Keratinocyte (primary cell): ENCODE data around the gene CACNA1H. TPM values are rescaled to one million over a fixed set of nuclear protein-coding genes. Genes with fewer than 3 reads are reported as not detected.
"Not testable (repeated sequence)": the region's sequence is repeated elsewhere in the genome, so short reads cannot be mapped to it uniquely, and the experiment has no call there.

Source experiments
- DNase-seq: peaks from one replicate; pipeline ENCODE4 v3.0.0-alpha.2; 2011; ENCODE audit warnings: low read depth, missing footprints, low spot score
- FAIRE-seq: peaks from 2 replicates; lab custom pipeline; 2011; peaks lifted over from hg19 to GRCh38; lab: Jason Lieb, UNC
- H2AFZ ChIP-seq: 2 replicates; pipeline ENCODE4 v1.6.0; 2012; ENCODE audit warnings: low read length, control low read depth, inconsistent platforms; ENCODE audit not compliant: control insufficient read depth
- H3K27ac ChIP-seq: 2 replicates; pipeline ENCODE4 v1.5.1; 2011; ENCODE audit warnings: low read length; ENCODE audit not compliant: control insufficient read depth, insufficient read depth
- H3K27me3 ChIP-seq: 3 replicates; pipeline ENCODE4 v1.6.0; 2011; ENCODE audit warnings: low read length; ENCODE audit not compliant: control insufficient read depth, insufficient read depth; ENCODE audit errors: extremely low read depth
- H3K36me3 ChIP-seq, 2 experiments: 2 replicates in 1 of 2; 3 replicates in 1 of 2; pipeline ENCODE4 v1.5.1; 2011; ENCODE audit warnings: low read length in 2 of 2, mild to moderate bottlenecking in 1 of 2; ENCODE audit not compliant: control insufficient read depth in 2 of 2, insufficient read depth in 2 of 2; ENCODE audit errors: extremely low read depth in 1 of 2
- H3K4me1 ChIP-seq: 3 replicates; pipeline ENCODE4 v1.5.1; 2011; ENCODE audit warnings: low read length; ENCODE audit not compliant: control insufficient read depth, insufficient read depth; ENCODE audit errors: extremely low read depth
- H3K4me2 ChIP-seq: 3 replicates; pipeline ENCODE4 v1.6.0; 2011; ENCODE audit warnings: low read depth, low read length; ENCODE audit not compliant: control insufficient read depth, insufficient read depth; ENCODE audit errors: extremely low read depth
- H3K4me3 ChIP-seq, 3 experiments: fragments of 200-600 bp in 1 of 3; sonication (generic) in 1 of 3; 2 replicates in 2 of 3; 3 replicates in 1 of 3; pipeline ENCODE4 v1.5.1; 2011 to 2016; ENCODE audit warnings: low read length in 3 of 3, mild to moderate bottlenecking in 3 of 3, control low read depth in 2 of 3, inconsistent platforms in 1 of 3, low read depth in 1 of 3, mixed read lengths in 1 of 3, mixed run types in 1 of 3, moderate library complexity in 1 of 3; ENCODE audit not compliant: control insufficient read depth in 2 of 3, insufficient read depth in 2 of 3; ENCODE audit errors: extremely low read depth in 1 of 3
- H3K79me2 ChIP-seq: 2 replicates; pipeline ENCODE4 v1.6.0; 2012; ENCODE audit warnings: low read length; ENCODE audit not compliant: control insufficient read depth, insufficient read depth
- H3K9ac ChIP-seq: 3 replicates; pipeline ENCODE4 v1.6.0; 2011; ENCODE audit warnings: low read length; ENCODE audit not compliant: control insufficient read depth, insufficient read depth; ENCODE audit errors: extremely low read depth
- H3K9me1 ChIP-seq: 3 replicates; pipeline ENCODE4 v1.6.0; 2011; ENCODE audit warnings: low read length; ENCODE audit not compliant: control insufficient read depth, insufficient read depth; ENCODE audit errors: extremely low read depth
- H3K9me3 ChIP-seq: 2 replicates; pipeline ENCODE4 v1.5.1; 2012; ENCODE audit warnings: low read depth, low read length; ENCODE audit not compliant: control insufficient read depth
- H4K20me1 ChIP-seq: 3 replicates; pipeline ENCODE4 v1.6.0; 2011; ENCODE audit warnings: low read length; ENCODE audit not compliant: control insufficient read depth, insufficient read depth; ENCODE audit errors: extremely low read depth
- CTCF ChIP-seq, 3 experiments: IDR thresholded peaks in 1 of 3; conservative IDR thresholded peaks in 1 of 3; optimal IDR thresholded peaks in 1 of 3; 2 replicates in 2 of 3; 3 replicates in 1 of 3; pipeline versions ENCODE3 to v1.5.1; 2011; ENCODE audit warnings: low read length in 3 of 3, mild to moderate bottlenecking in 3 of 3, moderate library complexity in 2 of 3, control low read depth in 1 of 3, inconsistent platforms in 1 of 3; ENCODE audit not compliant: insufficient read depth in 2 of 3; ENCODE audit errors: extremely low read depth in 1 of 3
- EZH2 ChIP-seq: IDR thresholded peaks from one replicate; pipeline ENCODE4 v1.6.1; 2012; ENCODE audit warnings: inconsistent platforms, mild to moderate bottlenecking, low read length, moderate library complexity
- dilution Hi-C: fragments of 300-500 bp; cut with MboI; formaldehyde crosslinking; loops from one replicate; pipeline ENCODE4 v1.7.0; 2020; ENCODE audit warnings: low sequenced_read_pairs; ENCODE audit not compliant: extremely low pct_ligation_motif_present
- polyA plus RNA-seq, 5 experiments: library from polyadenylated mRNA; depleted of rRNA in 3 of 5; stranded (reverse) in 3 of 5; stranded (forward) in 1 of 5; unstranded in 1 of 5; fragments of >200 nt; gene quantifications; 1 replicate in 1 of 5; 2 replicates in 3 of 5; 3 replicates in 1 of 5; pipeline versions ENCODE4 v1.2.1 to v1.2.3, GENCODE V29; 2011 to 2012; ENCODE audit warnings: missing spikeins in 2 of 5, low read depth in 1 of 5, low replicate concordance in 1 of 5

CACNA1H gene
- polyA plus RNA-seq, 1 donor (not counting 4 experiments of a cell fraction or from before 2014, with no cell fraction given) = not detected

- DNase-seq, H3K79me2 ChIP-seq, H3K27ac ChIP-seq, H3K36me3 ChIP-seq, H3K4me2 ChIP-seq, H3K4me1 ChIP-seq, H3K9me1 ChIP-seq, H2AFZ ChIP-seq, H3K27me3 ChIP-seq, H3K9ac ChIP-seq, dilution Hi-C loops, FAIRE-seq, H4K20me1 ChIP-seq, H3K4me3 ChIP-seq, H3K9me3 ChIP-seq: not testable (repeated sequence)
These were observed 79.3 kb downstream of the CACNA1H start for GRCh38 chr16:1232049-1232748.

GRCh38 chr16:1236659-1237058, 83.8 kb downstream of the CACNA1H start:
- H3K36me3 ChIP-seq, H3K27ac ChIP-seq, dilution Hi-C loops, H3K27me3 ChIP-seq, H3K4me1 ChIP-seq, H3K4me2 ChIP-seq, H4K20me1 ChIP-seq, FAIRE-seq, H3K79me2 ChIP-seq, H3K9me3 ChIP-seq, H3K9ac ChIP-seq, DNase-seq, H3K9me1 ChIP-seq, H2AFZ ChIP-seq, H3K4me3 ChIP-seq: not testable (repeated sequence)

GRCh38 chr16:1237990-1238389, 85.1 kb downstream of the CACNA1H start:
- dilution Hi-C loops = no loop called here
- H3K79me2 ChIP-seq = no peaks in the 10 kb centered on the region
- no peaks in the 10 kb centered on the region for H3K9me1 ChIP-seq
- no peak overlapping the region for H2AFZ ChIP-seq
- H4K20me1 ChIP-seq = no peaks in the 10 kb centered on the region
- TF ChIP-seq CTCF (optimal IDR thresholded peaks at IDR 0.05 in 1 of 3, IDR thresholded peaks at IDR 0.05 in 1 of 3, conservative IDR thresholded peaks at IDR 0.05 in 1 of 3; ENCODE audit: extremely low read depth in 1 of 3, insufficient read depth in 2 of 3, low read length in 3 of 3) = no peak
- TF ChIP-seq EZH2 = no peak
- no peaks in the 10 kb centered on the region for H3K36me3 ChIP-seq
- H3K27ac ChIP-seq = no peak overlapping the region
- H3K4me1 ChIP-seq = no peaks in the 10 kb centered on the region
- no peaks in the 10 kb centered on the region for H3K27me3 ChIP-seq
- FAIRE-seq = no peak
- H3K4me3 ChIP-seq = no peak overlapping the region
- no peak for DNase-seq
- H3K9ac ChIP-seq = no peak overlapping the region
- H3K9me3 ChIP-seq = peaks cover 2% of the 10 kb centered on the region
- H3K4me2 ChIP-seq = no peak overlapping the region

GRCh38 chr16:1238909-1239308, 86.0 kb downstream of the CACNA1H start:
- H3K79me2 ChIP-seq, H4K20me1 ChIP-seq, H3K27ac ChIP-seq, H3K9me3 ChIP-seq, H3K36me3 ChIP-seq, H2AFZ ChIP-seq, H3K4me1 ChIP-seq, H3K4me2 ChIP-seq, FAIRE-seq, dilution Hi-C loops, H3K9me1 ChIP-seq, H3K27me3 ChIP-seq, H3K4me3 ChIP-seq, DNase-seq, H3K9ac ChIP-seq: not testable (repeated sequence)
